NCI-H1417 (cell line): Measurements from ENCODE around the gene IDE.

Source experiments
- DNase-seq, 3 experiments: peaks; one replicate each; lab custom pipeline; 2025; lab: John Stamatoyannopoulos, UW

Gene IDE

DNA sequence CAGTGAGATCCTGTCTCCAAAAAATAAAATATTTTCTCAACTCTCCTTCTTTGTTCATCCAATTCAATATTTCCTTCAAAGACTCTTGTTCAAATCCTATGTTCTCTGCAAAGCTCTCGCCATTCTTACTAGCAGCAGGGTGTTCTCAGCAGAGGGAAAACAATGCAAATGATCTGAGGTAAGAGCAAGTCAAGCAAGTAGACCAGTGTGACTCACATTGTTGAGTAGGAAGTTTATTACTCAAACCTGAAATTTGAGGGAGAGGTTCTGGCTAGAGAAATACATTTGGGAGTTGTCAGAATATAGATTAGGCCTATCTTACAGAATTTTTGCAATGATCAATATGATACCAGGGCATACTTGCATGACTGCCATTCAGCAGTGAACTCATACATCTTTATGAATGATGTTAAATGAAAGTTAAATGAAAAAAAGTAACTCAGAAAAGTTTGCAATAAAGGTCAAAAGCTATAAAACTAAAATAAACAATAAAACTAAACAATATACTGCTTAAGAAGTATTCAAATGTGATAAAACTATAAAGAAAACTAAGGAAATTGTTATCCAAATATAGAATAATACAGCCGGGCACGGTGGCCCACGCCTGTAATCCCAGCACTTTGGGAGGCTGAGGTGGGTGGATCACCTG lies 5.8 kb downstream of the IDE start:
- no peak for DNase-seq

DNA sequence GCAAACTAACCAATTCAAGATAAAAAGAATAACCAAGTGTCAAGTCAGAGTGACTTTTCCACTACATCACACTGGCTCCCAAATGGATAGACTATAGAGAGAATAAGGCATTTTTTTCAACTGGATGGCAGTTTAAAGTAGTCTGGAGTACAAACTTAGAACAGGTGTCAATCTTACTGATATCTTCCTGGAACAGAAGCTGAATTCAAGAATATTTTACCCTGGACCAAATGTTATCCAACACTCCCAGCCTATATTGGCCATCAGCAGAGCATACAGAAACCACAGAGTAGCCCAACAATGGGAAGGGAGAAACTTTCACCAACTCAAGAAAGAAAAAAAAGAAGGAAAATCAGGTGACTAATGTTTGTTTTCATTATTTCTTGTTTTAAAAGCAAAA lies 11.5 kb downstream of the IDE start:
- no peak for DNase-seq

GRCh38 chr10:92559046-92559445 lies 14.8 kb downstream of the IDE start:
- DNase-seq: no peak

- no peak for DNase-seq
Measured at GRCh38 chr10:92553959-92554358, 19.9 kb downstream of the IDE start.

DNA sequence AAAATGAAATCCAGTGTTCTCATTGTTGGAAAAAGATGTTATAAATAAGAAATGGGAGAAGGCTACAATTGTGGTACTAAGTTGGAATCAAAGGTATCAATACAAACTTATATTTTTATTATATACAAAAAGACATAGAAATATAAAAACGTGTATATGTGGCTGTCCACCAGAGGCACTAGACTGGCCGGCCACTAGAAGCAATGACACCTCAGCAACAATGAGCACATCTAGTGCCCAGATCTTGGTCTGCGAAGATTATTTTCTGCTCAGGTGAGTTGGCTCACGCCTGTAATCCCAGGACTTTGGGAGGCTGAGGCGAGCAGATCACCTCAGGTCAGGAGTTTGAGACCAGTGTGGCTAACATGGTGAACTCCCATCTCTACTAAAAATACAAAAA lies 21.6 kb downstream of the IDE start:
- DNase-seq: no peak

DNA sequence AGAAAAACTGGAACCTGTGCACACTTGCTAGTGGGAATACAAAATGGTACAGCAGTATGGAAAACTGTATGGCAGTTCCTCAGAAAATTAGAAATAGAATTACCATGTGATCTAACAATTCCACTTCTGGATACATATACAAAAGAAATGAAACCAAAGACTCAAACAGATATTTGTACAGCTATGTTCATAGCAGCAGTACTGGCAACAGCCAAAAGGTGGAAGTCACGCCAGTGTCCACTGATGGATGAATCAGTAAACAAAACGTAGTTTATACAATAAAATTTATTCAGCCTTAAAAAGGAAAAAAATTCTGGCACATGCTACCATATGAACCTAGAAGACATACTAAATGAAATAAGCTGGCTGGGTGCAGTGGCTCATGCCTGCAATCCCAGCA lies 23.0 kb downstream of the IDE start:
- DNase-seq: no peak

GRCh38 chr10:92547676-92548075 lies 26.2 kb downstream of the IDE start:
- DNase-seq: no peak

GRCh38 chr10:92545556-92545955 lies 28.3 kb downstream of the IDE start:
- no peak for DNase-seq

DNA sequence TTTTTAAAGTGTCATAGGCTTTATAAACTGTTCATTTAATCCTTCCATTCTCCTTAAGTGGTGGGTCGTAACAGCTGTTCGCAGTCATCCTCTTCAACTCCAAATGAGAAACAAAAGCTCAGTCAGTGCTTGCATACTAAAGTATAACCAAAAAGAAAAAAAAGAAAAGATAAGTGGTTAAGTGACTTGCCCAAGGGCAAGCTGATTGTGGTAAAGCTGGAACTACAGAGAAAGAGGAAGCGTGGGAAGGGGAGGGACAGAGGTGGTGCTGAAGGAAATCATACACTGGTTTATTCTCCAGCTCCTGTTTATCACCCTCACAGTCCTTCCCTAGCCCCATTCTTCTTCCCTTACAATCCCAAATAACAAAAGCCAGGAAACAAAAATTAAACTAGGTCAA lies 29.6 kb downstream of the IDE start:
- peak in 2 of 3 experiments; percentile 30 to 52 for DNase-seq

DNA sequence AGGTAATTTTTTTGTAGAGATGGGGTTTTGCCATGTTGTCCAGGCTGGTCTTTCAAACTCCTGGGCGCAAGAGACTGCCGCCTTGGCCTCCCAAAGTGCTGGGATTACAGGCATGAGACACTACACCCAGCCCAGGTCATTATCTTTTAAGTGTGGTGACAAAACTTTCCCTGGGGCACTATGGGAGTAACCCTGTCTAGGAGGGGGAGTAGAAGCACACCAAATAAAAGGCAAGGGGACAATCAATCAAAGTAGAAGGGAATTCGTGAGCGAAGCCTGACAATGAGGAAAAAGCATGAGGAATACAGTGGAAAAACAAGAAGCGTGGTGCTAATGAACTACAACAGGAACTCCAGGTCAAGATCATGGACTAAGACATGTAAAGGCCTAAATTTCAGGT lies 31.4 kb downstream of the IDE start:
- DNase-seq: no peak

DNA sequence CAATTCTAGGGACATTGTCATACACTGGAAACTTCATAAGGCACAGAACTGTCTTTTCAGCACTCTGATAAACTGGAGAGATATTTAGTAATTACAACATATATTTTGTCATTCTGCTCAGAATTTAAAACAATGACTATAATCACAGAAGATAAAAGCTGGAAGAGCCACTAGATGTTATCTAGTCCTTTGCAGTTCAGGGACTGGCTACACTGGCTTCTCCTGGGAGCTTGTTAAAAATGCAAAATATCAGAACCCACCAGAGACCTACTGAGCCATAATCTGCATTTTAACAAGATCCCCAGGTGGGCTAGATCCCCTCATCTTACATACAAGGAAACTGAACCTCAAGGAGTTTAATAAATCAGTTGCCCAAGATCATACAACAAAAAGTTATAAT lies 32.3 kb downstream of the IDE start:
- no peak for DNase-seq

DNA sequence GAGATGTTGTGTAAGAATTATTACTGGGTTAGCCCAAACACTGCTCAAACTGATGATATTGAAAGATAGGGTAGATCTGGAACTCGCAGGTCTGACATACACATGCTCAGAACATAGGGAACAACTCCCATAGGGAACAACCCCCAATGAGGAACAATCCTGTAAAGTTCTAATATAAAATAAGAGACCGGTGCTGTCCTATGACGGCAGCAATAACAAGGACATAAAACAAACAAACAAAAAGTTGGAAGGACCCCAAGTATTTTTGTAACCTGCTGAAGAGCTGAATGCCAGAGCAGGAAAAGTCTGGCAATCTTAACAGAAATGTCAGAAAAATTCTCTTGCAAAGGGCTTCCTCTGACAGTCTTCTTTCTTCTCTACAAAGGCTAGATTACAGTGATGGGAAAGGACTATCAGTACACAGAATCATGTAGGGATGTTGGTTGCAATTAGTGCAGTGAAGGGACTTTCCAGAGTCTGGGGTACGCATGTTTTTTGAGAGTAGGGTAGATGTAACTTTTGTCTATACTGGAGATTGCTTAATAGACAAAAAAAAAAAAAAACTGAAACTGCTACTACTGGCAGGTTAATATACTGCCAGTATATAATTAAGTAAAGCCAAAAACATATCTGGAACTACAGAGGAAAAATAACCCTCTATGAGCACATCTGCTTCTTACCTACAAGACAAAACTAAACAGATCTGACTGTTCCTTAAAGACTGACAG lies 35.5 kb downstream of the IDE start:
- DNase-seq: no peak

GRCh38 chr10:92530891-92531535 lies 42.9 kb downstream of the IDE start:
- DNase-seq: no peak

DNA sequence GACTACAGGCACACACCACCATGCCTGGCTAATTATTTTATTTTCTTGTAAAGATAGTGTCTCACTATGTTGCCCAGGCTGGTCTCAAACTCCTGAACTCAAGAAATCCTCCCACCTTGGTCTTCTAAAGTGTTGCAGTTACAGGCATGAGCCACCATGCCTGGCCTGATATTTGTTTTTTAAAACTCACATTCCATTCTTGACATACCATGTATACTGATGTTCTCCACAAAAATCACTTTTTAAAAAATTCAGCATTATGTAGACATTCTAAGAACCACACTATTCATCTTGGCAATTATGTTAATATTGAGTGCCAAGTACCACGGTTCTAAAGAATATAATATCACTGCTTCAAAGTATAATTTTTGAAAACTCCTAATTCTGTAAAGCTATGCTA lies 43.5 kb downstream of the IDE start:
- no peak for DNase-seq

GRCh38 chr10:92527716-92528115 lies 46.2 kb downstream of the IDE start:
- no peak for DNase-seq

DNA sequence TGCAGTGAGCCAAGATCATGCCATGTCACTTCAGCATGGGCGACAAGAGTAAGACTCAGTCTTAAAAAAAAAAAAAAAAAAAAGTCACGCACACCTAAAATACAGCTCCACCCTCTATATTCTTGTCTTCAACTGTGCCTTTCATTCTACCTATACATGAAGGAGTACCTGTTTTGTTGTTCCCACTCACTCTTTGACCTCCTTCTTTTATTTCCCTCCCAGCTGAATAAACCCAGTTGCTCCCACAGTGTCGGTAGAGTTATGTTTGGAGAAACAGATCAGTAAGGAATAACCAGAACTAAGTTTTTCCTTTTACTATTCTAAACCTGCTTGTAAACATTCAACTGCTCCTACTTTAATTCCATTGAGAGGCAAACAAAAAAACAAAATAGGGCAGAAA lies 50.3 kb downstream of the IDE start:
- DNase-seq: no peak

- DNase-seq: peak; percentile 16 to 73 (median 61)
Measured at GRCh38 chr10:92517034-92517655, 56.7 kb downstream of the IDE start.

GRCh38 chr10:92508866-92509265 lies 65.0 kb downstream of the IDE start:
- no peak for DNase-seq

- DNase-seq: no peak
Measured at GRCh38 chr10:92506336-92506735, 67.6 kb downstream of the IDE start.

- no peak for DNase-seq
Measured at GRCh38 chr10:92505044-92505443, 68.8 kb downstream of the IDE start.

DNA sequence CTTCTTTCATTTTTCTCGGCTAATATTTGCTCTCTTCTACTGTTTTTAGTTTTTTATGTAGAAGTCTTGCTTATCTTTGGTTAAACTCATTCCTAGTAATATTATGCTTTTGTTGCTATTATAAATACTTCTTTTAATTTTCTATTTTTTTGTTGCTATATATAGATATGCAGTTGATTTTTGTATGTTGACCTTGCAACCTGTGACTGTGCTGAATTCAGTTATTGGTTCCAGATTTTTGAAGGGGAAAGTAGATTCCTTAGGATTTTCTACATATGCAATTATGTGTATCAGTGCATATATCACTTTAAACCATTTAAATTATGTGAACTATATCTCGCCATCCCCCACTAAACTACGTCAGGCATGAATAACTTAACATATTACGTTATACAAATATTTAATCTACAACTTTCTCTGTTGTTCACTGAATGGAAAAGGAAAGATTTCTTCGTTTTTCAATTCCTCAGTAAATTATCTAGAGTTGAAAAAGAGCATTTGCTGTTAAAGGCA lies 71.5 kb downstream of the IDE start:
- DNase-seq: no peak

GRCh38 chr10:92493362-92493761 lies 80.5 kb downstream of the IDE start:
- DNase-seq: no peak

DNA sequence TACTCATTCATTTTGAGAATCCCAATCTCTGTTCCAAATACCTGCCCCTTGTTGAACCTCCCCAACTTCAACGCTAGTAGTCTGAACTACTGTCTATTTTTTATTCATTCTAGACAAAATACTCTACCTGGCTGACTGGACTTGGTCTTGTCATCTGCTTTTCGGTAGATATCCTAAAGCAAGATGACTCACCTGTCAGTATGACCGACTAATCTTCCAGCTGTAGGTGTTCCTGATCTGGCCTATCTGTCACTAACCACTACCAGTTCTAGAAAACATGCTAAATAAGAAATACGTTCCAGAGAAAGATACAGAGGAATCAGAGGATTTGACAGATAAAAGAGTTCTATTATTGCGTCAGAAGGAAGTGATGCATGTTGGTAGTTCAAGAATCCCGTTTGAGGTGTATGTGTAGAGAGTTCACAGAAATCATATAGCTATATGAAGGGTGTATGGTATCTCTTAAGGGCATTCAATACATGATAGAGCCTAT lies 81.1 kb downstream of the IDE start:
- no peak for DNase-seq
